ENCODE data around the gene CYP2W1. TPM values are rescaled to one million over a fixed set of nuclear protein-coding genes. Genes with fewer than 3 reads are reported as not detected.

CYP2W1 gene
- total RNA-seq, 1 donor from 2014 or later: not detected

GRCh38 chr7:975702-976473 is 7.1 kb upstream of the CYP2W1 start:
- ATAC-seq (ENCODE audit: poor library complexity) (no peak), DNase-seq (no peak)
- intact Hi-C loops (cut with DNase I): no loop called here

GRCh38 chr7:976901-977325 is 6.1 kb upstream of the CYP2W1 start:
- intact Hi-C loops (cut with DNase I): no loop called here
- DNase-seq (no peak), ATAC-seq (ENCODE audit: poor library complexity) (no peak)

DNA sequence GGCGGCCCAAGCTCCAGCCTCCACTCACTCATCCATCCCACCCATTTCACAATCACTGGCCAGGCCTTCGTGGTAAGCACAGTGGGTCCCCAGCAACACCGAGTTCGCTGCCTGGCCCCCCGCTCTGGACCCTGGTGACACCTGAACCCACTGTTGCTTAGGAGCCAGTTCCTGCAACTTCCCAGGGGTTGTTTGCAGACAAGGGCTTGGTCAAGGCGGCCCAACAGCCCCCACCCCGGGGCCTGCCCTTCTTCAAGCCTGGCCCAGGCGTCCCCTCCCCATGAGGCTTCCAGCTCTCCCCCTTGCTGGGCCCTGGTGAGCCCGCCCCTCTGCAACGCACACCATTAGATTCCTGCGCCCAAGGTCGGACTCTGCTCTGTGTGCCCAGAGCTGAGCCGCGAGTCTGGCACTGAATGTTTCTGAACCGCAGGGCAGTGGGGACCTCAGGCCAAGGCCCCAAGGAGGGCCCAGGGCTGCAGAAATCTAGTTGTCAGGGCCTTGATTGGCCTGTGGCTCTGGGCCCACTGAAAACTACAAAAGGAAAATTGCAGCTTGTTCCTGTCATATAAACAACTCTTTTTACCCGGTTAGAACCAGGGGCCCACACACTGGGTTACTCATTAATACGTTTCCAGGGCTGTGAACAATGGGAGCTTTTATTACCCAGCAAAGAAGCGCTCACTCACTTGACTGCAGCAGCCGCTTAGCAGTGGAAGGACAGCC is 5.5 kb upstream of the CYP2W1 start:
- ATAC-seq (ENCODE audit: poor library complexity) (no peak), DNase-seq (no peak)
- intact Hi-C loops (cut with DNase I): no loop called here

DNA sequence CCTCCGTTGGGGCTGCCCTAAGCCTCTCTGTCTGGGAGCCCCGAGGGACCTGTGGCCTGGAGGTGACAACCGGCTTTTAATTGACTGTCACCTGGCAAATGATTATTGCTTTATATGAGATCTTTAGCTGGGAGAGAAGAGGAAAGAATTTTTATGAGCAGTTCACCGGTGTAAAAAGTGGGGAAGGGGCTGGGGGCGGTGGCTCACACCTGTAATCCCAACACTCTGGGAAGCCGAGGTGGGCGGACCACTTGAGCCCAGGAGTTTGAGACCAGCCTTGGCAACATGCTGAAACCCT is 5.0 kb upstream of the CYP2W1 start:
- ATAC-seq (ENCODE audit: poor library complexity) (no peak), DNase-seq (no peak)
- intact Hi-C loops (cut with DNase I): no loop called here

DNA sequence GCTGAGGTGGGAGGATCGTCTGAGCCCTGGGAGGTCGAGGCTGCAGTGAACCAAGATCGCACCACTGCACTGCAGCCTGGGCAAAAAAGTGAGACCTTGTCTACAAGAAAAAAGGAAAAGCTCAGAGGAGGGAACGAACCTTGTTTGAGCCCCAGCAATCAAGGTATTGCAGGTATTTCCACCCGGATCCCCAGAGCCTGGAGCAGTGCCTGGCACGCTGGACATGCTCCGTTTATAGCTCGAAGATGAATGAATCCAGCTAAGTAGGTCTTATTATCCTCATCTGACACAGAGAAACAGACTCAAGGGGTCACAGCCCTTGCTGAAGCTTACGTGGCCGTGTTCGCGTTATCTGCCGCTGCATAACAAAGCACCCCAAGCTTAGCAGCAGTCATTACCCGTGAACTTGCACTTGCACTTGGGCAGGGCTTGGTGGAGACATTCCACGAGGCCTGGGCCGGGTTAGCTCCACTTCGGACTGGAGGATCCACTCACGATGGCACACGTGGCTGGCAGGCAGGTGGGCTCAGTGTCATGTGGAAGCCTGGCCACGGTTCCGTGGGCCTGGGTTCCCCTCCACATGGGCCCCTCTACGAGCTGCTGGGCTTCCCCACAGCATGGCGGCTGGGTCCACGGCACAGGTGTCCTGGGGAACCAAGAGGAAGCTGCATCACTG is 4.4 kb upstream of the CYP2W1 start:
- ATAC-seq (ENCODE audit: poor library complexity) (no peak), DNase-seq (no peak)
- intact Hi-C loops (cut with DNase I): no loop called here

GRCh38 chr7:979151-979550 is 3.8 kb upstream of the CYP2W1 start:
- no peak for ATAC-seq (ENCODE audit: poor library complexity)
- no peak for DNase-seq
- intact Hi-C loops (cut with DNase I): no loop called here

DNA sequence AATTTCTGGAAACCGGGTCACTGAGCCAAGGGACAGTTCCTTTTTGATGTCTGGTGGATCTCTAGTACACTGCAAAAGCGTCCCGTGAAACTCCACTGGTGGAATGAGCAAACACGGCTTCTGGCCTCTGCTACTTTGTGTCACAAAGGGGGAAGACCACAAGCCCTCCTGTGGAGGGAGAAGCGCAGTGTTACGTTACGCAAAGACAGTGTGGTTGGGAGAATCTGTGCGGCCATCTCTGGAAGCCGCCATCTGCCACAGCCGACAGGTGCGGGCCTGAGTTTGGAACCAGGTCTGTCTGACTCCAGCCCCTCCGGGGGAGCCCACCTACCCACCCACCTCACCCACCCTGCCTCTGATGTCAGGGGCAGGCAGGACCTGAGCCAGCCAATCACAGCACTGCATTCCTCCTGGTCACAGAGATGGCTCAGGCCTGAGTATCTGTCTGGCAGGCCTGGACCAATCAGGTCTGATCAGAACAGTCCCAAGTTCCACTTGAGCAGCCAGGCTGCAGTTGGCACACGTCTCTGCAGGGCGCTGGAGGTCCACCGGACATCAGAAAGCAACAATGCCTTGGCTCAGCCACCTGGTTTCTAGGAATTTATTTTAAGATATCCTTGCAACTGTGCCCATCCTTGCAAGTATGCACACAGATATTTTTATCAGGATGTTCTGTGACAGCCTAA is 3.0 kb upstream of the CYP2W1 start:
- no peak for DNase-seq
- no peak for ATAC-seq (ENCODE audit: poor library complexity)
- intact Hi-C loops (cut with DNase I): no loop called here

- intact Hi-C loops (cut with DNase I): no loop called here
- ATAC-seq (ENCODE audit: poor library complexity) (no peak), DNase-seq (no peak)
Observed at GRCh38 chr7:981793-982510, 1.0 kb upstream of the CYP2W1 start.

GRCh38 chr7:982511-983003 is 424 bp upstream of the CYP2W1 start:
- intact Hi-C loops (cut with DNase I): no loop called here
- DNase-seq: no peak
- no peak for ATAC-seq (ENCODE audit: poor library complexity)

DNA sequence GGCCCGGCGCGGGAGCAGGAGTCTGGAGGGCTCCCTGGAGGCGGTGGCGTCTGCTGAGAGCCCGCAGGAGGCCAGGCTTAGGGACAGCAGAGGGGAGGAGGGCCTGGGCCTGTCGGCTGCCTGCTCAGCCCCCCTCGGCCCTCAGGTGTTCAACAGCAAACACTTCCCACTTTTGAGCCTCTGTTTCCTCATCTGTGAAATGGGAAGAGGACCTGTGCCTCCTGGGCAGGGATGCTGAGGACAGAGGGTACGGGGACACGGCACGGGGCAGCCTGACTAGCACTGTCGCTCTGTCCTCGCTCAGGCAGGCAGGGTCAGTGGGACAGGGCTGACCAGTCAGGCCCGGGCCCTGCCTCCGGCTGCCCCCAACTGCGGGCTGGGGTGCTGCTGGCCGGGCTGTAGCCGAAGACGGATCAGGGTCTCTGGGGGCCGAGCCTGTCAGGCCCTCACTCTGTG is 663 bp downstream of the CYP2W1 start:
- intact Hi-C loops (cut with DNase I): no loop called here
- DNase-seq: no peak
- ATAC-seq (ENCODE audit: poor library complexity): no peak

DNA sequence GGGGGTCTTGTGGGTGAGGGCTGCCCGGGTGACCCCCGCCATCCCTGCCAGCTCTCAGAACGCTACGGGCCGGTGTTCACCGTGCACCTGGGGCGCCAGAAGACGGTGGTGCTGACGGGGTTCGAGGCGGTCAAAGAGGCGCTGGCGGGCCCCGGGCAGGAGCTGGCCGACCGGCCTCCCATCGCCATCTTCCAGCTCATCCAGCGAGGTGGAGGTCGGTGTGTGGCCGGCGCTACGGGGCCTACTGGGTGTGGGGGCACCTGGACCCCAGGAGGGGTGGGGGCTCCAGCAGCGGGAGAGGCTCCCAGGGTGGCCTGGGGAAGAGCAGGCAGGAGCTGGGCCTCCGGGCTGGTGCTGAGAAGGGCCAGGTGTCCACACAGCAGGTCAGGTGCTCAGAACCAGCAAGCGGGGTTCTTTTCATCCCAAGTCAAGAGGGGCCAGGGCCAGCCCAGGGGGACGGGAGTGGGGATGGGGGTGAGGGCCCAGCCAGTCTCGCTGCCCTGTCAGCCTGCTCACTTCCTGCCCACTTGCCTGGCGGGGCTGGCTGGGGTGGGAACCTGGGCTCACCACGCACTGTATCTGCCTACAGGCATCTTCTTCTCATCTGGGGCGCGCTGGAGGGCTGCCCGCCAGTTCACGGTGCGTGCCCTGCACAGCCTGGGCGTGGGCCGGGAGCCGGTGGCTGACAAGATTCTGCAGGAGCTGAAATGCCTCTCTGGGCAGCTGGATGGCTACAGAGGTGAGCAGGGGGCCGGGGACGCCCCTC is 1.6 kb downstream of the CYP2W1 start:
- intact Hi-C loops (cut with DNase I): no loop called here
- DNase-seq: no peak
- ATAC-seq (ENCODE audit: poor library complexity): no peak

DNA sequence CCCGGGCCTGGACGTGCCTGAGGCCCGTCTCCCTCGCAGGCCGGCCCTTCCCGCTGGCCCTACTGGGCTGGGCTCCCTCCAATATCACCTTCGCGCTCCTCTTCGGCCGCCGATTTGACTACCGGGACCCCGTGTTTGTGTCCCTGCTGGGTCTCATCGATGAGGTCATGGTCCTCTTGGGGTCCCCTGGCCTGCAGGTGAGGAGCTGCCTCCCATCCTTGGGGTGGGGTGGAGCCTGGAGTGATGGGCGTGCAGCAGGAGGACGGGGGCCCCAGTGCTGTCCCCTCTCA is 2.1 kb downstream of the CYP2W1 start:
- DNase-seq: no peak
- intact Hi-C loops (cut with DNase I): no loop called here

GRCh38 chr7:985915-986741 is 3.1 kb downstream of the CYP2W1 start:
- DNase-seq: no peak
- ATAC-seq (ENCODE audit: poor library complexity): no peak
- intact Hi-C loops (cut with DNase I): no loop called here

More for the DNA sequence above, 2.1 kb downstream of the CYP2W1 start:
- no peak for ATAC-seq (ENCODE audit: poor library complexity)

DNA sequence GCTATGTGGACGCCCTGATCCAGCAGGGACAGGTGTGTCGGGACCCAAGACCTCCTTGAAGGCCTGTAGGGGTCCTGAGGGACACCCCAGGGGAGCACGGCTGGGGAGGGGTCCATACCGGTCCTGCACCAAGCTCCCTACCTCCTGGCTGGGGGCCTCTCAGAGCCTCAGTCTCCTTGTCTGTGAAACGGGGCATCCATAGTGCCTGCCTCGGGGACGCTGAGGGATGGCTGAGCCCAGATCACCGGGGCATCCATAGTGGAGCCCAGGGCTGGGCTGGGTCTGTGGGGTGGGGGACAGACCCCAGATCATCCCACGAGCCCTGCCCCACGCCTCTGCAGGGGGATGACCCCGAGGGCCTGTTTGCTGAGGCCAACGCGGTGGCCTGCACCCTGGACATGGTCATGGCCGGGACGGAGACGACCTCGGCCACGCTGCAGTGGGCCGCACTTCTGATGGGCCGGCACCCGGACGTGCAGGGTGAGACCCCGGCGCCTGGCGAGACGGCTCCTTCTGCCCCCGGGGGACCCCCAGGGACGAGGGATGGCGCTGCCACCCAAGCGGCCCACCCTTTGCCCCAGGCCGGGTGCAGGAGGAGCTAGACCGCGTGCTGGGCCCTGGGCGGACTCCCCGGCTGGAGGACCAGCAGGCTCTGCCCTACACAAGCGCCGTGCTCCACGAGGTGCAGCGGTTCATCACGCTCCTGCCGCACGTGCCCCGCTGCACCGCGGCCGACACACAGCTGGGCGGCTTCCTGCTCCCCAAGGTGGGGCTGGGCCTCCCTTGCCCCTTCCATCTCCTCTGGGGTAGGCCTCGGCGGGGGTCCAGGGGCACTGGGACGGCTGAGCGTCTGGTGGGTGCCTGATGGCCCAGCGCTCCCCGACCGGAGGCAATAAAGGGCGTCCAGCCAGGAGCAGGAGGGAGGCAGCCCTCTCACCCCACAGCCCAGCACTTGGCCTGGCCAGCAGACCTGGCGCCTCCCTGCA is 4.1 kb downstream of the CYP2W1 start:
- intact Hi-C loops (cut with DNase I): no loop called here
- no peak for DNase-seq
- no peak for ATAC-seq (ENCODE audit: poor library complexity)

DNA sequence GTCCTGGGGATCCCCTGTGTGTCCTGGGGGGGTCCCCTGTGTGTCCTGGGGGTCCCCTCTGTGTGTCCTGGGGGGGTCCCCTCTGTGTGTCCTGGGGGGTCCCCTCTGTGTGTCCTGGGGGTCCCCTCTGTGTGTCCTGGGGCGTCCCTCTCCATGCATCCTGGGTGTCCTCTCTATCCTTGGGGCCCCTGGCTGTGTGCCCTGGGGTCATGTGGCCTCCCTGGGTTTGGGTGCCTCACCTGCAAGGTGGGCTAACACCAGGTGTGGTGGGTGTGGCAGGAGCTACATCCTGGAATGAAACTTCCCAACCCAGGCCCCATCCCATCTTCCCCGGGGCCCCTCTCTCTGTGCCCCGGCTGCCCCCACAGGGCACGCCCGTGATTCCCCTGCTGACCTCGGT is 4.9 kb downstream of the CYP2W1 start:
- DNase-seq (no peak), ATAC-seq (ENCODE audit: poor library complexity) (no peak)
- intact Hi-C loops (cut with DNase I): no loop called here

DNA sequence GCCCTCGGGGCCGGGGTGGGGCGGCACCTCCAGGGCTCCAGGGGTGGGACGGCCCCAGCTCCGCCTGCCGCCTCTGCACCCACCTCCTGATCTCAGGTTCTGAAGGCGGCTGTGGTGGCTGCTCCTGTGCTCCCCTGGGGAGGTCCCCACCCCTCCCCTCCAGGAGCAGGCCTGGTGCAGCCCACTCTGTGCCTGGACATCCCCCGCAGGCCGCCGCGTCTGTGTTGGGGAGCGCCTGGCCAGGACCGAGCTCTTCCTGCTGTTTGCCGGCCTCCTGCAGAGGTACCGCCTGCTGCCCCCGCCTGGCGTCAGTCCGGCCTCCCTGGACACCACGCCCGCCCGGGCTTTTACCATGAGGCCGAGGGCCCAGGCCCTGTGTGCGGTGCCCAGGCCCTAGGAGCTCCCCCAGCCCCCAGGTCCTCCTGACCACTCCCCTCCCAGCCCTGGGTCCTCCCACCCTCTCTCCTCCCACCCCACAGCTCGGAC is 5.5 kb downstream of the CYP2W1 start:
- DNase-seq: no peak
- no peak for ATAC-seq (ENCODE audit: poor library complexity)
- intact Hi-C loops (cut with DNase I): no loop called here
